GM19438 (cell line): ENCODE measurements around the gene DNAJC25.
A peak's percentile ranks its signal among the peaks of the same experiment; 100 is the strongest.
"Not testable (repeated sequence)": the region's sequence is repeated elsewhere in the genome, so short reads cannot be mapped to it uniquely, and the experiment has no call there.

Experiments
- ATAC-seq: cut with Tn5 transposase; IDR thresholded peaks from one replicate; pipeline ENCODE4 v1.9.1; 2021; ENCODE audit warnings: low read depth; ENCODE audit not compliant: unreplicated experiment

Gene DNAJC25

DNA sequence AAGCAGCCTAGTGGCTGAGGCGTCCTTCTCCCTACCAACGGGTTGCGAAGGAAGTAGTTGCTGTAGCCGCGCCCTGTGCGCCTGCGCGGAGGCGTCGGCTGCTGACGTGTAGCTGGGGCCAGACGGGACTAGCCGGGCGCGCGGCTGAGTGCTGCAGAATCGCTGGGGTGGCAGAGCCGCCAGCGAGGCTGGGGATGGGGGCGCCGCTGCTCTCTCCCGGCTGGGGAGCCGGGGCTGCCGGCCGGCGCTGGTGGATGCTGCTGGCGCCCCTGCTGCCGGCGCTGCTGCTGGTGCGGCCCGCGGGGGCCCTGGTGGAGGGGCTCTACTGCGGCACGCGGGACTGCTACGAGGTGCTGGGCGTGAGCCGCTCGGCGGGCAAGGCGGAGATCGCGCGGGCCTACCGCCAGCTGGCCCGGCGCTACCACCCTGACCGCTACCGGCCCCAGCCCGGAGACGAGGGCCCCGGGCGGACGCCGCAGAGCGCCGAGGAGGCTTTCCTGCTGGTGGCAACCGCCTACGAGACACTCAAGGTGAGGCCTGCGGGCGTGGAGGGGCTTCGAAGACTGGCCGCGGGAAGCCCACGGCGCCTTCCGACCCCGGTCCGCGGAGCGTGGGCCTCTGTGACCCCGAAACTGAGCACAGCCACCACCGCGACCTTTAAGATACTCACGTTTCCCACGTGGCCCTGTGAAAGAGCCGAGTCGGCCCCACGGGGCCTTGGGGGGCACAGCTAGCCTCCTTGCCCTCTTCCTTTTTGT lies at the start of gene DNAJC25:
DNAJC25 (plus strand) TSS at position 121 of the 758 bp plus-strand sequence; CDS start at position 195, 74 bp downstream.
- peak; percentile 97 for ATAC-seq

DNA sequence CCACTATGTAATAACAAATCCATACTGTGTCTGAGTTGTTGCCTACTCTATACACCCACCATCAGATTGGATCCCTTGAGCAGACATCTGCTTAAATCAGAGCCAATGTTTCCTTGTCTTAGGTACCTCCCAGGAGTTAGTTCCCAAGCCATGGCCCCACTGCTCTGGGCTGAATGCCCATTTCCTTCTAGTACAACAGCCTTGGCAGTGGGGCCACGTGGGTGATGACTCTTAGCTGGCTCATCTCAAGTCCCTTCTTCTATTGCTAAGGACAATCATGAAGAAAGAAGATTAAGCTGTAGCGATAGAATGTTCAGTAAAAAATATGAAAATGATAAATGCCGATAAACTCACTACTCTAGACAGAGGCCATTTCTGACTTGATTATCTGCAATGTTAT lies 48.2 kb upstream of the DNAJC25 start:
- no peak for ATAC-seq

DNA sequence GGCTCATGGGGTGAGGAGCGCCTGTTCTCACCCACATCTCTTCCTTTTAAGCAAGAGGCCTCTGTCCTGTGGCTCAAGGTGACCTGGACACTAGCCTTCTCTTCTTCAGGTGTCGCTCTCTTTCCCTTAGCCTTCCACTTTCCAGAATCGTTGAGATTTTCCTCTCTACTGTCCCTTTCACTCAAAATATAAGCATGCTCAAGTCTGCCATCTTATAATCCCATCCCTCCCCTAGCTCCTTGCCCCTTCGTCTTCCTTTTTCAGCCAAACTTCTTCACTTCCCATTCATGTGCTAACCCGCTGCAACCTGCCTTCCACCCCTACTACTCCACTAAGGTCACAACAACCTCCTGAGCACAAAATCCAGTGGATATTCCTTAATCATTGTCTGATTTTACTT lies 44.8 kb upstream of the DNAJC25 start:
- ATAC-seq = no peak

DNA sequence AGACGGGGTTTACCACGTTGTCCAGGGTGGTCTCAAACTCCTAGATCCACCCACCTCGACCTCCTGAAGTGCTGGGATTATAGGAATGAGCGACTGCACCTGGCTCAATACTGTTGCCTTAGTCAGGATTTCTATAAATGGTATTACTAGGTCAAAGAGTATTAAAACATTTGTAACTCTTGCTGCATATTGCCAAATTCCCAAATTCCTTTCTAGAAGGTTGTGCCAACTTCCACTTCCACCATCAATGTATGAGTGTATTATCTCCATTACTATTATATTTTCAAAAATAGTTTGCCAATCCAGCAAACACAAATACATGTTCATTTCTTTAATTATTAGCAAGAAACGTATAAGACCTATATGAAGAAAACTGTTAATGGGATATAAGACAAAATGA lies 42.3 kb upstream of the DNAJC25 start:
- no peak for ATAC-seq

DNA sequence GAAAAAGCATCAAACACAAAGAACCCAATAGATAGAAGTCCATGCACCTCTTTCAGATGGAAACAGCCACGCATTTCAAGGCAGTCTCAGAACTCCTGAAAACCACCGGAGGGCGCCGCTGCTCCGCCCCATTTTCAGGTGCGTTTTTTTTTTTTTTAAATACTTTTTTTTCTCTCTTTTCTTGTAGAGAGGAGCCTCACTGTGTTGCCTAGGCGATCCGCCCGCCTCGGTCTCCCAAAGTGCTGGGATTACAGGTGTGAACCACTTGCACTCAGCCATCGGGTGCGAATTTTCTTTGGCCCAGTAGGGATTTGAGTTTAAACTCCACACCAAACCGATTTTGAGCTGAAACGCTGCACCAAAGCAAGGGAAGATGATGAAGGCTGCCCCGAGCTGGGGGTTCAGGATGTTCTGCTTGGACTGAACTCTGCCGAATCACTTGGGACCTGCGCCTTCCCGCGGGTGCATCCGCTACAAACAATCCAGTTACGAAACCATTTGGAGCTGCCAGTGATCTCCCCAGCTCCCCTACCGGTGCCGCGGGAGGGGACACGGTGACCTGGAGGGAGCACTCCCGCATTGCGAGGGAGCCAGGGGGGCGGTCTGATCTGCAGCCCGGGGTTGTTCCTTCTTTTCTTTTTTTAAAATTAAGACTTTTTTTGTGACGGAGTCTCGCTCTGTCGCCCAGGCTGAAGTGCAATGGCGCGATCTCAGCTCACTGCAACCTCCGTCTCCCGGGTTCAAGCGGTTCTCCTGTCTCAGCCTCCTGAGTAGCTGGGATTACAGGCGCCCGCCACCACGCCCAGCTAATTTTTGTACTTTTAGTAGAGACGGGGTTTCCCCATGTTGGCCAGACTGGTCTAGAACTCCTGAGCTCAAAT lies 33.0 kb upstream of the DNAJC25 start:
- ATAC-seq = peak; percentile 66

DNA sequence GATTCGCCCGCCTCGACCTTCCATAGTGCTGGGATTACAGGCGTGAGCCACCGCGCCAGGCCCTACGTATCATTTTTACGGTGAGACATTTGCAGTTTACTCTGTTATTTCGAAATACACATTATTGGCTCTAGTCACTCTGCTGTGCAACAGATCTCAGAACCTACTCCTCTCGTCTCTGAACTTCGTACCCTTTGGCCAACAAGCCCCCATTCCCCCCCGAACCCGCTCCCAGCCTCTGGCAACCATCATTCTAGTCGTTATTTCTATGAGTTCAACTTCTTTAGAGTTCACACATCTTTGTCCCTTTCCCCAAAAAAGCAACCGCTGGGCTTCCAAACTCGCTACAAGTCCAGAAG lies 32.4 kb upstream of the DNAJC25 start:
- no peak for ATAC-seq

DNA sequence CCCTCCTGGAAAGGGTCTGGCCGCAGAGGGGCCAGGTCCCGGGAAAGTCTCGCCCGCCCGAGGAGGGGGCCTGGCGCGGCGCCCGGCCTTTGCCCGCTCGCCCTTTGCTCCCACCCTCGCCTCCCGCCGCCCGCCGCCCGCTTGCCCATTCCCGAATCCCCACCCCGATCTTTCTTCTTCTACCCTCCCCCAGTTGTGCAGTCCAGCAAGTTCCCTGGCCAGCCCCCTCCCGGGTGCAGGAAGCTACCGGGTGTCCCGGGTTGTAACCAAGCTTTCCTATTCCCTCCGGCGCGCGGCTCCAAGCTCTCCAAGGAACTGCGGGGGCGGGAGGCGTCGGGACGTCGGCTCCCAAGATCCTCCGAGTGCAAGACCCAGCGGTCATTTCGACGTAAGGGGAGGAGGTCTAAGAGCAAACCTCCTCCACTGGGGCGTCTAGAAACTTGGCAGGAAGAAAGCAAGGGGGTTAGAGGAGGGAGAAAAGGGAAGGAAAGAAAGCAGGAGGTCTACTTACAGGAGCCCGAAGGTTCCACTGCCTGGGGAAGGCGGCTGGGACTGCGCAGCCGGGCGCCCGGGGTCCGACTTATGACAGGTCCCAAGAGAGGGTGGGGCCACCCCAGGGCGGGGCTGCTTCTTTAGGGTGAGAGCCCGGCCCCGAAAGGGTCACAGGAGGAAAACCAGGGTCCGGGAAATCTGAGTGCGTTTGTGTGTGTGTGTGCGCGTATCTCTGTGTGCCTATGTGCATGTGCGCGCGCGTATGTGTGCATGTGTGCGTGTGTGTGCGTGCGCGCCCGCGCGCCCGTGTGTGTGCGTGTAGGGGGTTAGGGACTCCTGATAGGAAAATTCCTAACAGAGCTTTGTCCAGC lies 31.8 kb upstream of the DNAJC25 start, which contains the start of gene PTGR1:
PTGR1 (minus strand) TSS at position 556 of the 863 bp plus-strand sequence. CDS start 2,225 bp downstream, outside the sequence.
- ATAC-seq = no peak

DNA sequence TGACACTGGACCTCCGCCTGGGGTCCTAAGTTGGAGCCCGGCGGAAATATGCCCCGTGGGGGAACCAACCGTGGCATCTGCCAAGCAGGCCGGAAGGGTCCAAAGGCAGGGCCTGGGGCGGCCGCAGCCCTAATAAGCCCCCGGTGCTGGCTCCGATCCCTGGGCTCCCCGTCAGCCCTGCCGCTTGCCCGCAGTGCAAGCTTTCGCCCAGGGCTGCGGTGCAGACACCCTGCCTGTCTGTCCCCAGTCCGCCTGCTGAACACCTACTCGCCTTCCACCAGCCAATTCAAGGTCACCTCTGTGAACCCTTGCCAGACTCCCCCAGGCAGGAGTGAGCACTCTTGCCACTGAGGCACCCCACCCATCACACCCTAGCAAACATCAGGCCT lies 31.2 kb upstream of the DNAJC25 start:
- no peak for ATAC-seq

DNA sequence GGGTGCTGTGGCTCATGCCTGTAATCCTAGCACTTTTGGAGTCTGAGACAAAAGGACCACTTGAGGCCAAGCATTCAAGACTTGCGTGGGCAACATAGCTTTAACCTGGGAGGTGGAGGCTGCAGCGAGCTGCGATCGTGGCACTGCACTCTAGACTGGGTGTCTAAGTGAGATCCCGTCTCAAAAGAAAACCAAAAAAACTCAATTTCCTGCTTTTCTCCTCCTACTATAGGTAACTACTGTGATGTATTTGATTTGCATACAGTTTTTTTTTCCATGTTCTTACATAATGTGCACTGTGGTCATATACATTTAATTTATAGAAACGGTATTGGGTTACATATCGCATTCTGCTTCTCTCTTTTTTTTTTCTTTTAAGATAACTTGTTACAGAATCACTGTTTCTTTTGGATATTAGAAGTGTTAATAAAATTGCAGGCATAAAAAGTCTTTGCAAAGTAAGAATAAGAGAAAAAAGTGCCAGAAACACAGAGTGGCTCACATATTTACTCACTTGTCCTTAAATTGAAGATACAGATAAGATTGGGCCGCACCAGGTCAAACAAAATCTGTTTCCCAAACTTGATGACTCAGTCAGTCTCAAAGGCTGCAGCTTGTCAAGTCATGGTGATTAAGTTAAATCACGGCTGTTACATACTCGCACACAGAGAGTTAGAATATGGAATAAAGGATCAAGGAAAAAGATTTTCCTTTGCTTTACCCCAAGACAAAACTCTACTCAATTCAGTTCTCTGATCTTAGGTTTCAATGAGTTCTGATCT lies 29.7 kb upstream of the DNAJC25 start:
- ATAC-seq = no peak

DNA sequence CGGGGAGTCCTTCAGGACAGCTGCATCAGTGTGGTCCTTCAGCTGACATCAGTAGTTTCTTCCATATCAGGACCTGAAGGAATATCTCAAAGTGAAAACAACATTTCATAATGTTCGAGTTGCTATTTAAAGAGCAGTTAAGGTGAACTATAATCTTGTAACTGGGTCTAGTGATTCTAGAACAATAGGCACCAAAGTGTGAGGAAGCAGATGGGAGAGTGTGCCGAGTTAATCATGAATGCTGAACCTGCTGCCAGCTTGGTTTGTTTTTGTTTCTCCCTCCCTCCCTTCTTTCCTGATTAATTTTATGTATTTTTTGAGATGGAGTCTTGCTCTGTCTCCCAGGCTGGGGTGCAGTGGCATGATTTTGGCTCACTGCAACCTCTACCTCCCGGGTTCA lies 28.1 kb upstream of the DNAJC25 start:
- no peak for ATAC-seq

DNA sequence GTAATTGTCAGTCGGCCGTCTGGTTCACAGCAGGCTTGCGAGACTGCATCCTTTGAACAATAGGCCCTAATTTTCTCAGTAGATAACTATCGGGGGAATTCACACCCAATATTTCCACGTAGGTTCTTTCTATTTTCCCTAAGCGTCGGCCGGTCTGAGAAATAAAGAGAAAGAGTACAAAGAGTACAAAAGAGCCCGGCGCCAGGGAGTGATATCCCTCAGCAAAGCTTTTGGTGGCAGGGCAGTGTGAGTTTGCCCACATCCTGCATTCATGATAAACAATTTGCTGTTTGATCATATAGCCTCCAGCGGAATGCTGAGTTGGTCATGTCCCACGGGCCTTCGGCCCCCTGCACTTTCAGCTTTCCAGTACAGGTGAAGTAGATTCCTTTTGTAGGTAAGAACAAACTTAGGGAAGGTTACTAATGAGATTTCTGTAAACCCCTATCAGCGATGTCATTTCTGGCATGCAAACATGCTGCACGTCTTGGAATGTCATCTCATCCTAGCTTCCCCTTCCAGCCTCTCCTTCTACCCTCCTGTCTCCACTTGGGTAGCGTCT lies 27.0 kb upstream of the DNAJC25 start:
- ATAC-seq = no peak

DNA sequence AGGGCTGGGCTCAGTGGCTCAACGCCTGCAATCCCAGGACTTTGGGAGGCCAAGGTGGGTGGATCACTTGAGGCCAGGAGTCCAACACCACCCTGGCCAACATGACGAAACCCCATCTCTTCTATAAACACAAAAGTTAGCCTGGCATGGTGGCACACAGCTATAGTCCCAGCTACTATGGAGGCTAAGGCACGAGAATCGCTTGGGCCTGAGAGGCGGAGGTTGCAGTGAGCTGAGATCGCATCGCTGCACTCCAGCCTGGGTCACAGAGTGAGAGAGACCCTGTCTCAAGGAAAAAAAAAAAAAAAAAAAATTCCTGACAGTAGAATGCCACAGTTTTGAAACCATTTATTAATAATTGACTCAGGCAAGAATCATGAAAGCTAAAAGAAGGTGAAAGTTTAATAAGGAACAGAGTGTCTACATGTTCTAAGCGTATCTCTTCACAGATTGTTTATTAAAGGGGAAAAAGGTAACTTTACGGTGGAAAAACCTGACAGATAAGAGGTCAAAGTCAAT lies 26.0 kb upstream of the DNAJC25 start:
- no peak for ATAC-seq

DNA sequence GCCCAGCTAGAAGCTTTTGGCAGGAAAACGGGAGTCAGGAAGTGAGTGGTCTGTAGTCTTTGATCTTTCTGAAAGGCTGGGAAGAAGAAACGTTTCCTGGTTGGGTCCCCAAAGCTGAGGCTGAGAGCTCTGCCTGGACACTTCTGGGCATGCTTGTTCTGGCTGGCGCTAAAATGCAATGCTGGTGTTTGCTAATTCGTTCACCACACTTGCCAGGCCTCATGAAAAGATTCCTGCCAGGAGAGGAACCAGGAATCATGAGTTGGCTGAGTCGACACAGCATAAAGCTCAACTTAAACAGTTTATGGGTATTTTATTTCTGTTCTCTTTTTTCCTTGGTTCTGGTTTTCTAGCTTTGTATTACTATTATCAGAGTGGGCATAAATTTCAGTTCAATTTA lies 21.0 kb upstream of the DNAJC25 start:
- ATAC-seq = no peak

DNA sequence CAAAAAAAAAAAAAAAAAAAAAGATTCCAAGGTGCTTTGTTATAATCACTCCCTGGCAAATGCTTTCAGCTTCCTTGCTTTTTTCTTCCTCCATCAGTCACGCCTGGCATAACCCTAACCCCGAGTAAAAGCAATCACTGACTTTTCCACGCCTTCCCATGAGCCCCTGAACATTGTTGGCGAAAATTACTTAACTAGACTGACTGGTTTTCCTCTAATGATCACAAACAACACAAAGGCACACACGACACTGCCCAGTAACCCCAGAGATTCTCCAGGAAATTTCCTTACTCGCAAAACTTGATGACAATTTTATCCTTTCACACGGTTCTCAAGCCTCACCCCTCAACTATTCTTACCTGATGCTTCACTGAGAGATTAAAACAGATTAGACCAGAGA lies 20.3 kb upstream of the DNAJC25 start:
- no peak for ATAC-seq

DNA sequence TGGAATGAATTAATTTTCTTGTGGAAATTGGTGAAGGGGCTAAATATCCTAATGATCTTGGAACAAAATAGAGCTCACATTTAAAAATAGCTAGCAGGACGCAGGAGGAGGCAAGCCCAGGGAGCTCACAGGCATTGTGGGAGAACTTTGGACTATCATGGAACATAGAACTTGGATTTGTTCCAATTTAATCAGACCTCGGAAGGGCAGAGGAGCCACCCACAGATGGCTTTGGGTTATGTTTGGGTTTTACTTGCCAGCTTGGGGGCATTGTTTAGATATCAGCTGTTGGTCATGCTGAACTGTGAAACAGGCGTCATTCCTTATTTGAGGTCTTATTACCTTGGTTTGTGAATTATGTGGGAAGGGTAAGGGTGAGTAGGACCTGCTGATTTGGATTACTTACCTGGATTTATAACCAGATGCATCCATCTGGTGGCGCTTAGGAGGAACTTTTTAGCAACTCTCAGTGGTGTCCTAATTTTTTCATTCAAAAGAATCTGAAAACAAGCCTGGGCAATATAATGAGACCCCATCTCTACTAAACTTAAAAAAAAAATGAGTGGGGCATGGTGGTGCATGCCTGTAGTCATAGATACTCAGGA lies 17.6 kb upstream of the DNAJC25 start:
- ATAC-seq = no peak

DNA sequence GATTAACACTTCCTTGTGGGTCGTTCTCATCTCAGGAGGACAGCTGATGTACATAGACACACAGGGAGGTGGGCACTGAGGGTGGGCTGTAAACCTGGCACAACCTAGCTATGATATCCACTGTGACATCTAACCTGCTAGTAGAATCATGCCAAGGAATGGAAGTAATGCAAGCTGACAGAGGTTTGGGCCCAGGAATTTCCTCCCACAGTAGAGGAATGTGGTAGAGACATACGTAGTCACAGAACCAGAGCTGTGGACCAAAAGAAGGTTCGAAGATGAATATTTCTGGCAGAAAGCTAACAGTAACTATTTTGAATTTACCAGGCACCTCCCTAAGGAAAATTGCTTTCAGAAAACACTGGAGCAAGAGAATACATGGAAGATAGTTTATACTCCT lies 15.2 kb upstream of the DNAJC25 start:
- ATAC-seq = no peak

DNA sequence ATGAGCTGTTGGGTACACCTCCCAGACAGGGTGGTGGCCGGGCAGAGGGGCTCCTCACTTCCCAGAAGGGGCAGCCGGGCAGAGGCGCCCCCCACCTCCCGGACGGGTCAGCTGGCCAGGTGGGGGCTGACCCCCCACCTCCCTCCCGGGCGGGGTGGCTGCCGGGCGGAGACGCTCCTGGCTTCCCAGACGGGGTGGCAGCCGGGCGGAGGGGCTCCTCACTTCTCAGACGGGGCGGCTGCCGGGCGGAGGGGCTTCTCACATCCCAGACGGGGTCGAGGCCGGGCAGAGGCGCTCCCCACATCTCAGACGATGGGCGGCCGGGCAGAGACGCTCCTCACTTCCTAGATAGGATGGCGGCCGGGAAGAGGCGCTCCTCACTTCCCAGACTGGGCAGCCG lies 13.8 kb upstream of the DNAJC25 start:
- not testable (repeated sequence) for ATAC-seq

DNA sequence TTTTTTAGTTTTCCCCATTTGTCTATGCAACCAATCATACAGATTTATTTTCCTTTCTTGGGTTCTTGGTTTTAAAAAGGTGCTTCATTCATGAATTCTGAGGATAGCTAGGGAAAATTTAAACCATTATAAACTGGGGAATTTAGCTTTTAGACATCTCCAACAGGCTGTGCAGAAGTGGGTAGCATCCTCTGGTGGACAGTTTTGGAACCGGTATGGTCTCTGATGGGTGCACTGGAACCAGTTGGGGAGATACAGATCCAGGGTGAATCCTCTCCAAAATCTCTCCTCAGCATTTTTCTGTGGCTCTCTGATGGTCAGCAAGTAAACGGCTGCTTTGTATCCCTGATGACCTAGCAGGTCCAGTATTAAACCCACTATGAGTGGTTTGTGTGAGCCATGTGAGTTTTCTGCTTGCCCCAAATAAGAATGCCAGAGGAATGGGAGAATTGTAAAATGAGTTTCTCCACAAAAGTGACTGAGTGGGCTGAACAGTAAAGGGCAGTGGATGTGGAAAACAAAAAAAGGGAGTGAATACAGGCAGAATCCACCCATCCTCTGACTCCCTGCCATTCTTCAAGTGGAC lies 9.1 kb upstream of the DNAJC25 start:
- no peak for ATAC-seq

DNA sequence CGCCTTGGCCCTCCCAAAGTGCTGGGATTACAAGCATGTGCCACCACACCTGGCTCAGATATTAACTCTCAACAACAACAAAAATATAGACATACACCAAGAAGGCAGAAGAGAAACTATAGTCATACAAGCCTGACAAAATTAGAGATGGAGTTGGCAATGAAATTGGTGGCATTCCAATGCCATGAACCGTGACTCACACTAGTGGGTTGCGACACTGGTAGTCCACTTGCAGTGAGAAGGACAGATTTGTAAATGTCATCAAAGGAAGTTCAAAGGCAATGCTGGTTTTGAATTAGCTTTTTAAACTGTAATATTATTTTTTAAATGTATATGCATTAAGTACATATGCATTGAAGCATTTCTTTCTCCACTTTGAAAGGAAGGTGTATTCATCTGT lies 8.5 kb upstream of the DNAJC25 start:
- ATAC-seq = no peak
